Breast epithelium (tissue), 3 donors: Measurements from ENCODE around the gene EGFLAM.

Experiments
- CTCF ChIP-seq, 3 donors: fragments of 450-650 bp; IDR thresholded peaks; one replicate each; pipeline ENCODE4 v1.5.1; 2016 to 2017; ENCODE audit warnings: antibody characterized with exemption in 3 of 3, mild to moderate bottlenecking in 3 of 3, moderate library complexity in 3 of 3
- POLR2A ChIP-seq: fragments of 450-650 bp; IDR thresholded peaks from one replicate; pipeline ENCODE4 v1.6.1; 2016; ENCODE audit warnings: antibody characterized with exemption, mild to moderate bottlenecking, moderate library complexity
- POLR2AphosphoS5 ChIP-seq, 3 donors: sonication (generic); formaldehyde crosslinking; IDR thresholded peaks; one replicate each; pipeline ENCODE4 v1.6.1; 2017; ENCODE audit warnings: antibody characterized with exemption in 3 of 3

- TF ChIP-seq POLR2AphosphoS5 (IDR thresholded peaks at IDR 0.05) (no peak), CTCF (IDR thresholded peaks at IDR 0.05) (no peak), POLR2A (no peak)
Measured at GRCh38 chr5:38367966-38368365, 109.6 kb downstream of the EGFLAM start.
